Measurements from ENCODE around the gene ZNF580.

Gene ZNF580

DNA sequence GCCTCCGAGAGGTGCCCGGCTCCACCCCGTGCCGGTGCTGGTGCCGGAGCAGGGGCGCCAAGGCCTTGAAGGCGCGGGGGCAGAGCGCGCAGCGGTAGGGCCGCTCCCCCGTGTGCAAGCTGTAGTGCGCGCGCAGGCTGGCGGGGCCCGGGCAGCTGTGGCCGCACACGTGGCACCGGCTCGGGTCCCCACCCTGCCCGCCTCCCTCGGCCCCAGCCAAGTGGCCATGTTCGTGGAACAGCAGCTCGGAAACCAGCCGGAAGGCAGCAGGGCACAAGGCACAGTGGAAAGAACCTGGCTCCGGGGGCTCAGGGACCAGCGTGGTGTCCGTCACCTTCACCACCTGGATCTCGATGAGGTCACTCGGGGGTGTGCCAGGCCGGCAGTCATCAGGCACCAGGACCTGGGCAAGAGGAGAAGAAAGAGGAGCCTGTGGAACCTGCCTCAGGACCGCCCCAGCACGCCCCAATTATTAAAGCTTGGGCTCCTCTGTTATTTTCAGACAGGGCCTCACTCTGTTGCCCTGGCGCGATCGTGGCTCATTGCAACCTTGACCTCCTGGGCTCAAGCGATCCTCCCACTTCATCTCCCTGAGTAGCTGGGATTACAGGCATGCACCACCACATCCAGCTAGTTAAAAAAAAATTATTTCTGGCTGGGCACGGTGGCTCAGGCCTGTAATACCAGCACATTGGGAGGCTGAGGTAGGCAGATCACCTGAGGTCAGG is 18.4 kb upstream of the ZNF580 start:
- DNase-seq: no peak

- DNase-seq: no peak
Measured at GRCh38 chr19:55623130-55623529, 17.7 kb upstream of the ZNF580 start.

DNA sequence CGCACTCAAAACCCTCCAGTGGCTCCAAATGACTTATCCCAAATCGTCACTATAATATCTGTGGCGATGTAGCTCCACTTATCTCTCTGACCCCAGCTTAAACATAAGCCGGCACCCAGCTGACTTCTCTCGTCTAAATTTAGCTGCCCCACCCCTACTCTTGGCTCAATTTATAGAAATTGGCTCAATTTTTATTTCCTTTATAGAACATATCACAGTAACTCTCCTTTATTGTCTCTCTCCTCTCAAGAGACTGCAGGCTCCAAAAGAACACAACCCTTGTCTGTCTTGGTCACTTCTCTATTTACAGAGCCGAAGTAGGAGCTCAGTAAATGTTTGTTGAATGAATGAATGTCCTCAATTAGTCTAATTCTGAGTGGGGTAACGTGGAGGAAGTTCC is 17.2 kb upstream of the ZNF580 start:
- no peak for DNase-seq

GRCh38 chr19:55624109-55625003 is 16.4 kb upstream of the ZNF580 start, which contains the start of gene ZNF784:
ZNF784 (minus strand) TSS chr19:55624566; CDS start chr19:55624561, 5 bp downstream.
- peak in 55 of 56 donors; percentile 64 to 97 (median 90) for DNase-seq

DNA sequence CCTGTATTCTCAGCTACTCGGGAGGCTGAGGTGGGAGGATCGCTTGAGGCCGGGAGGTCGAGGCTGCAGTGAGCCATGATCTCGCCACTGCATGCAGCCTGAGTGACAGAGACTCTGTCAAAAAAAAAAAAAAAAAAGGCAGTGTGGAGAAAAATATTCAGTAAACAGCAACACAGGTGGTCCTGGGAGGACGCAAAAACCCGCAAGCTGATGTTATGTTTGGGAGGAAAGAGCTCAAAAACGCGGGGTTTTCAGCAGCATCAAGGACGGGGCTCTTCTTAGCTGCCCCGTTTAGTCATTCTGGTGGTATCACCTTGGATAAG is 15.8 kb upstream of the ZNF580 start:
- DNase-seq: no peak

- no peak for DNase-seq
Measured at GRCh38 chr19:55626350-55626749, 14.5 kb upstream of the ZNF580 start.

DNA sequence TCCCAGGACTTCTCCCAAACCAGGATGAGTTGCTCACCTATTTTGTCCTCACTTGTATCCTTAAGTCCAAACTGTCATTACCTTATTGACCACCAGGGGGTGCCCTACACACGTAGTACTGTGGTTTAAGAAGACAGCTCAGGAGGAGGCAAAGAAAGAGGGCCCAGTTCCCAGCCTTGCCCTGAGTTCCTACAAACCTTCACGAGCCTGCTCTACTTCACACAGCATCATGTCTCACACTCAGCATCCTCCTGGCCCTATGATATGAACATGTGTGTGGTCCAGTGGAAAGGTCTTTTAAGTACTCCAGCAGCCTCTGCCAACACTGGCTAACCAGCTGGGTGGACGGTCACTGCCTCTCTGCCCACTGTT is 8.4 kb upstream of the ZNF580 start:
- peak in 54 of 56 donors; percentile 19 to 95 (median 61) for DNase-seq

GRCh38 chr19:55633861-55634260 is 6.9 kb upstream of the ZNF580 start:
- no peak for DNase-seq

DNA sequence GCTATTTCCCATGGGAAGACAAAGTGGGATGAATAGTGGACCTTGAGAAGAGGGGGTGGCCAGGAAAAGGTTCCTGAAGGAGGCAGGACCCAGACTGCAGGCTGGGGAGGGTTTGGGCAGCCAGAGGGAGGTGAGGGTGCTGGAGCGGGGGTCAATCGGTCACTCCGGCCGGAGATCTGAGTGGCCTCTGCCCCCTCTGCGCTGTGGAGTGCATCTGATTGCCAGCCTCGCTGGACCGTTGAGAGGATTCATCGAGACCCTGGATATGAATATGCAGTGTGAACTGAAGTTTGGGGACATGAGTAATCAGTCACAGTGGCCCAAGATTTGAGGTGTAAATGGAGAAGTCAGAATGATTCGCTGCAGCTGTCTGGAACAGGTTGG is 5.5 kb upstream of the ZNF580 start:
- no peak for DNase-seq

DNA sequence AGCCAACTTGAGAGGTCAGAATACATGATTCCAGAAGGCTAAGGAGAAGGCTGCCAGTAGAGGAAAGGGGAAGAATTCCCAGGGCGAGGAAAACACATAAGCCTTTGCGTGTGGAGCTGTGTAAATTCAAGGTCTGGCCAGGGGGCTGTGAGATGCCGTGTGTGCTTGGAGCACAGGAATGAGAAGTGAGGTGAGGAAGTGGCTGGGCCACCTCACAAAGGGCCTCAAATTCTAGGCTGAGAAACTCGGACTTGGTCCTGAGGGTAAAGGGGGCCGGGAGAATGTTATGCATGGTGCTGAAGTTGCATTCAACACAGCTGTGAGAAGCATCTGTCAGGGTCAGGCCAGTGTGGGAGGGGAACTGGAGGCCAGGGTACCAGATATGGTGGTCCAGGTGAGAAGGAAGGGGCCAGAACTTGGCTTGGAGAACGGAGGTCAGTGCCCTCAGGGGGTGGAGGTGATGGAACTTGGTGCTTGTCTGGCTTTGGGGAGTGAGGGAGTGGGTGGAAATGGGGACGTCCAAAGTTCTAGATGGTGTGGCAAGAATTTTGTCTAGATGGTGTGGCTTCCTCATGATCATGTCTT is 4.9 kb upstream of the ZNF580 start:
- no peak for DNase-seq

DNA sequence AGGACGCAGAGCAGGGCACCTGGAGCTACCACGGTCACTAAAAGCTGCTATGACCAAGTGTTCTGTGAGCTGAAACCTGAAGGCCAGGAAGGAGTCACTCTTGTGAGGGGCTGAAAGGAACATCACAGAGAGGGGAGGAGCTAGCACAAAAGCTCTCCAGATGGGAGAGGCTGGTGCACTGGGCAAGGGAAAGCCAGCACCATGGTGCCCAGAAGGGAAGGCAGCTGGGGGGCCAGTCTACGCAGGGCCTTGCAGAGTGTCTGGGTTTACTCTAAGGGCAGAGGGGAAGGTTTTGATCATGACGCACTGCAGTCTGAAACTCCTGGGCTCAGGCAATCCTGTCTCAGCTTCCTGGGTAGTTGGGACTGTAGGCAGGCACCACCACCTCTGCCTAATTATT is 4.1 kb upstream of the ZNF580 start:
- no peak for DNase-seq

DNA sequence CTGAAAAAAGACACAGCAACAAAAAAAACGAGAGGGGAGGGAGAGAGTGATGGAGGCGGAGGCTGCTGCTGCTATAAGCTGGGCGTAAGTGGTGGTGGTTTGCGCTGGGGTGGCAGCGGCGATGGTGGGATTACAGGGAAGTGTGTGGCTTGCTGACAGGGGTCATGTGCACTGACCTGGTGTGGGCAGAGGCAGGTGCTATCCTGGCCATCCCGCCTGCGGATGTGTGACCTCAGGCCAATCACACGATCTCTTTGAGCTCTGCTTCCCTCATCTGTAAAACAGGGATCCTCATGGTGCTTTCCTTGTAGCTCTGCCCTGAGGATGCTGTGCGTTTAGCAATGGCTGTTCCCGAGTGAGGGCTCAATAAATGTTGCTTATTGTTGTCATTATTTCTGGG is 3.3 kb upstream of the ZNF580 start:
- no peak for DNase-seq

DNA sequence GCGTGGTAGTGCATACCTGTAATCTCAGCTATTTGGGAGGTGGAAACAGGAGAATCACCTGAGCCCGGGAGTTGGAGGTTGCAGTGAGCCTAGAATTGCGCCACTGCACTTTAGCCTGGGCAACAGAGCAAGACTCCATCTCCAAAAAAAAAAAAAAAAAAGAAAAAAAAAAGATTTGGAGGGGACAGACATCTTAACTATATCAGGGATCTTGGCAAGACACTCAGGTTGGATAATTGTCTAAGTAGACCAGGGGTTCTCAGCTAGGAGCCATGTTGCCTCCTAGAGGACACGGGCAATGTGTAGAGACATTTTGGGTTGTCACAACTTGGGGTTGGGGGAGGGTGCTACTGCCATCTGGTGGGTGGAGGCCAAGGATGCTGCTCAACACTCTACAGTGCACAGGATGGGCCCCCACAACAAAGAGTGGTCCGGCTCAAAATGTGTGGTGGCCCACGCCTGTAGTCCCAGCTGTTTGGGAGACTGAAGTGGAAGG is 1.9 kb upstream of the ZNF580 start:
- peak in 3 of 56 donors; percentile 12 to 23 (median 22) for DNase-seq

- DNase-seq: peak in 37 of 56 donors; percentile 4 to 69 (median 42)
Measured at GRCh38 chr19:55640043-55640576, 692 bp upstream of the ZNF580 start.

- peak in 4 of 56 donors; percentile 40 to 72 (median 55) for DNase-seq
Measured at GRCh38 chr19:55641426-55642152, 787 bp downstream of the ZNF580 start.

DNA sequence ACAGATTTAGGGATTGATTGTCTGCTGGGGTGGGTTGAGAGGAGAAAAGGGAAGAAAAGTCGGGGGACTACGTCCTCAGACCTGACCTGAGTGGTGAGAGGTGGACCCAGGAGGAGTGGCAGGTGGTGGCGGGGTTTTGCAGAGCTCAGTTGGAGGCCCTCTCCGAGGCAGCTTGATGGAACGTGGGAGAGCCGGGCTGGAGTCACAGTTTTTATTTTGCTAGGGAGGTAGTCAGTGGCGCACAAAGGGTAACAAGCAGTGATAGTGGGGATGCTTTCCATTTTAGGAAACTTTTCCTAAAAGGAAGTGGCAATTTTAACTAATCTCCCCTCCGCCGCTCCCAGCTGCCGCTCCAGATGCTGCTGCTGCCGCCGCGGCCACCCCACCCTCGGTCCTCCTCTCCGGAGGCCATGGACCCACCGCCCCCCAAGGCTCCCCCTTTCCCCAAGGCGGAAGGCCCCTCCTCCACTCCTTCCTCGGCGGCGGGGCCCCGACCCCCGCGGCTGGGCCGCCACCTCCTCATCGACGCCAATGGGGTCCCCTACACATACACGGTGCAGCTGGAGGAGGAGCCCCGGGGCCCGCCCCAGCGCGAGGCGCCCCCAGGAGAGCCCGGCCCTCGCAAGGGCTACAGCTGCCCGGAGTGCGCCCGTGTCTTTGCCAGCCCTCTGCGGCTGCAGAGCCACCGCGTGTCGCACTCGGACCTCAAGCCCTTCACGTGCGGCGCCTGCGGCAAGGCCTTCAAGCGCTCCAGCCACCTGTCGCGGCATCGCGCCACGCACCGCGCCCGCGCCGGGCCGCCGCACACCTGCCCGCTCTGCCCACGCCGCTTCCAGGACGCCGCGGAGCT is 1.6 kb downstream of the ZNF580 start:
- peak in 6 of 56 donors; percentile 8 to 40 (median 32) for DNase-seq

GRCh38 chr19:55643003-55643886 is 2.4 kb downstream of the ZNF580 start, which contains the start of gene ZNF581:
ZNF581 (plus strand) TSS chr19:55643649; CDS start chr19:55644572, 923 bp downstream.
- peak in 53 of 56 donors; percentile 18 to 84 (median 60) for DNase-seq

DNA sequence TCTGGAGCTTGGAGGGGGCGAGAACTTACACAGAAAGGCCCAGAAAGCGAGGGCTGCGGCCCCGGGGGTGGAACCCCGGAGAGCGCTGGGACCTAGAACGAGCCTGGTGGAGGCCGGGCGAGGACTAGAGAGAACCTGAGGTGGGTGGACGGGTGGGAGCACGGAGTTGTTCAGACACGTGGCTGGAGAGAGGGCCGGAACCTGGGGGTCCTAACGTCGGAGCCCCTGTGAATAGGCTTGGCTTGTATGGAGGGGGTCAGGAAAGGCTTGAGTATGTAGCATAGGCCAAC is 3.0 kb downstream of the ZNF580 start:
- peak in 5 of 56 donors; percentile 44 to 59 (median 54) for DNase-seq
